Neural cell (in vitro differentiated cells): Measurements from ENCODE around the gene NDUFV1. TPM values are rescaled to one million over a fixed set of nuclear protein-coding genes. Genes with fewer than 3 reads are reported as not detected.
"Not testable (repeated sequence)": the region's sequence is repeated elsewhere in the genome, so short reads cannot be mapped to it uniquely, and the experiment has no call there.

Experiments used
- H2AFZ ChIP-seq: fragments of 200-600, 300-800 bp; sonication (generic), shearing (Covaris generic); 2 replicates; pipeline ENCODE4 v1.6.0; 2014; ENCODE audit warnings: low read depth, mild to moderate bottlenecking, antibody characterized with exemption, low read length, moderate library complexity
- H3F3A ChIP-seq: fragments of 200-600 bp; shearing (Covaris generic); 2 replicates; pipeline ENCODE4 v1.6.1; 2016; ENCODE audit warnings: mild to moderate bottlenecking, moderate library complexity, mixed read lengths, antibody characterized with exemption, low read length; ENCODE audit not compliant: insufficient read depth, poor library complexity, severe bottlenecking
- H3K27ac ChIP-seq: fragments of 200-600, 300-800 bp; sonication (generic), shearing (Covaris generic); 2 replicates; pipeline ENCODE4 v1.5.1; 2014; ENCODE audit warnings: mild to moderate bottlenecking, low read length, moderate library complexity
- H3K27me3 ChIP-seq: fragments of 300-800, 200-600 bp; sonication (generic), shearing (Covaris generic); 2 replicates; pipeline ENCODE4 v1.6.0; 2014; ENCODE audit warnings: mild to moderate bottlenecking, low read depth, low read length, moderate library complexity; ENCODE audit not compliant: insufficient read depth
- H3K36me3 ChIP-seq: fragments of 300-800, 200-600 bp; sonication (generic), shearing (Covaris generic); 2 replicates; pipeline ENCODE4 v1.5.1; 2014; ENCODE audit warnings: mild to moderate bottlenecking, antibody characterized with exemption, low read length, moderate library complexity; ENCODE audit not compliant: insufficient read depth
- H3K4me2 ChIP-seq: fragments of 300-800, 200-600 bp; sonication (generic), shearing (Covaris generic); 2 replicates; pipeline ENCODE4 v1.6.0; 2014; ENCODE audit warnings: mild to moderate bottlenecking, low read length
- H3K4me3 ChIP-seq: fragments of 300-800, 200-600 bp; sonication (generic), shearing (Covaris generic); 2 replicates; pipeline ENCODE4 v1.5.1; 2014; ENCODE audit warnings: mild to moderate bottlenecking, low read length, moderate library complexity
- H3K79me2 ChIP-seq: fragments of 200-600 bp; shearing (Covaris generic); replicated peaks from 2 replicates; pipeline ENCODE4 v1.6.0; 2014; ENCODE audit warnings: mild to moderate bottlenecking, low read length, moderate library complexity; ENCODE audit not compliant: insufficient read depth
- H3K9ac ChIP-seq: fragments of 300-800, 200-600 bp; sonication (generic), shearing (Covaris generic); 2 replicates; pipeline ENCODE4 v1.6.1; 2016; ENCODE audit warnings: mild to moderate bottlenecking, low read length, mixed read lengths
- H3K9me2 ChIP-seq: fragments of 200-600 bp; shearing (Covaris generic); 2 replicates; pipeline ENCODE4 v1.6.1; 2016; ENCODE audit warnings: mild to moderate bottlenecking, low read length, mixed read lengths; ENCODE audit not compliant: insufficient read depth
- H3K9me3 ChIP-seq: fragments of 200-600, 300-800 bp; sonication (generic), shearing (Covaris generic); 2 replicates; pipeline ENCODE4 v1.6.1; 2016; ENCODE audit warnings: mild to moderate bottlenecking, mixed run types, low read length, moderate library complexity, mixed read lengths
- H4K20me1 ChIP-seq: fragments of 200-600 bp; shearing (Covaris generic); 2 replicates; pipeline ENCODE4 v1.6.1; 2016; ENCODE audit warnings: mild to moderate bottlenecking, mixed run types; ENCODE audit not compliant: insufficient read depth
- EP300 ChIP-seq: fragments of 450-650 bp; conservative IDR thresholded peaks from 2 replicates; pipeline ENCODE4 v1.6.1; 2014; ENCODE audit warnings: antibody characterized with exemption, mild to moderate bottlenecking, moderate library complexity; ENCODE audit not compliant: poor library complexity, severe bottlenecking
- EZH2 ChIP-seq: fragments of 200-600, 300-800 bp; shearing (Covaris generic), sonication (generic); IDR thresholded peaks from 2 replicates; pipeline ENCODE4 v1.6.1; 2014; ENCODE audit warnings: antibody characterized with exemption, low read length, borderline replicate concordance, mild to moderate bottlenecking; ENCODE audit not compliant: insufficient read depth, poor library complexity, severe bottlenecking
- REST ChIP-seq: IDR thresholded peaks from 2 replicates; pipeline ENCODE4 v1.6.1; 2012; ENCODE audit warnings: borderline replicate concordance
- SMC3 ChIP-seq: fragments of 450-650 bp; conservative IDR thresholded peaks from 2 replicates; pipeline ENCODE4 v1.6.1; 2014; ENCODE audit warnings: antibody characterized with exemption, mild to moderate bottlenecking, moderate library complexity; ENCODE audit not compliant: poor library complexity
- TAF1 ChIP-seq: IDR thresholded peaks from 2 replicates; pipeline ENCODE4 v1.6.1; 2012; ENCODE audit warnings: low read depth
- polyA plus RNA-seq: library from polyadenylated mRNA; depleted of rRNA; stranded (reverse); fragments of >200 nt; gene quantifications from 2 replicates; pipeline ENCODE4 v1.2.3, GENCODE V29; 2014
- small RNA-seq, 3 experiments: library from RNA; depleted of rRNA; stranded (forward); fragments of <200 nt; gene quantifications; one replicate each; pipeline ENCODE3, GENCODE V24; 2012

Gene NDUFV1
- polyA plus RNA-seq, 1 donor from 2014 or later = 393 TPM

- Histone ChIP-seq H4K20me1 (no peaks in the 10 kb centered on the region), H3F3A (no peaks in the 10 kb centered on the region), H2AFZ (no peak overlapping the region), H3K36me3 (no peaks in the 10 kb centered on the region), H3K9me2 (no peaks in the 10 kb centered on the region), H3K79me2 (no peaks in the 10 kb centered on the region), H3K9me3 (no peaks in the 10 kb centered on the region), H3K27ac (no peak overlapping the region), H3K4me2 (no peak overlapping the region), H3K9ac (no peak overlapping the region), H3K27me3 (no peaks in the 10 kb centered on the region), H3K4me3 (no peak overlapping the region)
- TF ChIP-seq EP300 (no peak), EZH2 (no peak), TAF1 (no peak), SMC3 (no peak), REST (no peak)
Measured at GRCh38 chr11:67657300-67657699, 50.6 kb downstream of the NDUFV1 start.

- H3K9me2 ChIP-seq, H3F3A ChIP-seq, H4K20me1 ChIP-seq, H3K27me3 ChIP-seq, H3K4me2 ChIP-seq, H3K36me3 ChIP-seq, H3K9me3 ChIP-seq, H2AFZ ChIP-seq, H3K79me2 ChIP-seq, H3K9ac ChIP-seq, H3K27ac ChIP-seq, H3K4me3 ChIP-seq: not testable (repeated sequence)
Measured at GRCh38 chr11:67659651-67660165, 53.0 kb downstream of the NDUFV1 start.

GRCh38 chr11:67660752-67661151 is 54.0 kb downstream of the NDUFV1 start:
- H3K4me3 ChIP-seq, H3K9me3 ChIP-seq, H3K9ac ChIP-seq, H3K36me3 ChIP-seq, H3K4me2 ChIP-seq, H3F3A ChIP-seq, H3K9me2 ChIP-seq, H3K79me2 ChIP-seq, H2AFZ ChIP-seq, H4K20me1 ChIP-seq, H3K27me3 ChIP-seq, H3K27ac ChIP-seq: not testable (repeated sequence)

Small RNAs within 50 kb of the gene (small RNA-seq; reads per million reads assigned to genes)
- gene AP003385.3 = 0 reads per million in 3 experiments

Other genes starting within 250 kb of the NDUFV1 start
- 0.34 TPM in 1 of 2 replicates, not detected in the other for gene CLCF1, start 233.3 kb upstream of the NDUFV1 start, polyA plus RNA-seq
- gene RAD9A, start 214.9 kb upstream of the NDUFV1 start, polyA plus RNA-seq = 59.6 and 76.2 TPM in 2 replicates
- 102 and 106 TPM in 2 replicates for gene PPP1CA, start 205.1 kb upstream of the NDUFV1 start, polyA plus RNA-seq
- gene TBC1D10C, start 202.9 kb upstream of the NDUFV1 start, polyA plus RNA-seq = not detected in 2 replicates
- gene CARNS1, start 191.3 kb upstream of the NDUFV1 start, polyA plus RNA-seq = not detected in 2 replicates
- 92.8 and 95.0 TPM in 2 replicates for gene RPS6KB2, start 178.4 kb upstream of the NDUFV1 start, polyA plus RNA-seq
- gene PTPRCAP, start 169.3 kb upstream of the NDUFV1 start, polyA plus RNA-seq = 1.7 and 3.4 TPM in 2 replicates
- 56.7 and 72.3 TPM in 2 replicates for gene CORO1B, start 163.5 kb upstream of the NDUFV1 start, polyA plus RNA-seq
- not detected in 2 replicates for gene GPR152, start 154.2 kb upstream of the NDUFV1 start, polyA plus RNA-seq
- not detected in 2 replicates for gene CABP4, start 151.6 kb upstream of the NDUFV1 start, polyA plus RNA-seq
- 50.3 and 61.9 TPM in 2 replicates for gene TMEM134, start 137.7 kb upstream of the NDUFV1 start, polyA plus RNA-seq
- gene AIP, start 123.9 kb upstream of the NDUFV1 start, polyA plus RNA-seq = 83.9 and 121 TPM in 2 replicates
- gene PITPNM1, start 101.6 kb upstream of the NDUFV1 start, polyA plus RNA-seq = 25.8 and 37.2 TPM in 2 replicates
- gene CDK2AP2, start 98.8 kb upstream of the NDUFV1 start, polyA plus RNA-seq = 18.1 and 22.4 TPM in 2 replicates
- not detected in 2 replicates for gene CABP2, start 83.5 kb upstream of the NDUFV1 start, polyA plus RNA-seq
- 94.6 and 114 TPM in 2 replicates for gene GSTP1, start 23.1 kb upstream of the NDUFV1 start, polyA plus RNA-seq
- 2.9 TPM in 1 of 2 replicates, not detected in the other for gene NUDT8, start 23.0 kb downstream of the NDUFV1 start, polyA plus RNA-seq
- not detected in 2 replicates for gene TBX10, start 32.8 kb downstream of the NDUFV1 start, polyA plus RNA-seq
- not detected in 2 replicates for gene ACY3, start 43.8 kb downstream of the NDUFV1 start, polyA plus RNA-seq
- not detected in 2 replicates for gene ALDH3B2, start 67.7 kb downstream of the NDUFV1 start, polyA plus RNA-seq